Measurements from ENCODE around the gene NSUN7.

Gene NSUN7

GRCh38 chr4:40755616-40756015 is 5.9 kb downstream of the NSUN7 start:
- H3K9me3 ChIP-seq (ENCODE audit: control insufficient read depth, insufficient read depth, low read length) = 0 out of 2 replicates have a peak, but pooled peaks cover 3% of the 10 kb centered on the region
- H3K9ac ChIP-seq (ENCODE audit: low read depth, low read length) = no peak overlapping the region
- peaks cover 7% of the 10 kb centered on the region for H3K4me1 ChIP-seq (ENCODE audit: insufficient read depth, low read length)
- peaks cover 2% of the 10 kb centered on the region for H3K36me3 ChIP-seq (ENCODE audit: insufficient read depth, low read length)

GRCh38 chr4:40763228-40763716 is 13.5 kb downstream of the NSUN7 start:
- Histone ChIP-seq H3K4me1 (ENCODE audit: insufficient read depth, low read length) (no peaks in the 10 kb centered on the region), H3K9ac (ENCODE audit: low read depth, low read length) (no peak overlapping the region)

DNA sequence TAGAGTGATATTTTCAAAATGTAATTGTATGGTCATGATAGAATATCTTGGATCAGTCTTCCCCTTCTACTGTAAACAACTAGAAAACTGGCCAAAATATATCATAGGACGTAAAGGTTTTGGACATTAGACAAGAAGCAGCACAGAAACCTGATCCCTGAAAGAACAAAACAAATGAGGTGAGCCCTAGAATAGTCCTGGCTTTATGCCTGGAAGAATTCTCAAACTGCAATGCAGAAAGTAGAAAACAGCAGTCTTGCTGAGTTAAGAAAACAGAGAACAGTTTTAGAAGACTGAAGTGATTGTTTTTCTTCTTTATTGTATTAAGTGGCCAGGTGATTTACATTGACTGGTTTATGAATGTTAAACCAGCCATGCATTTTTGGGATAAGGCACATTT is 19.5 kb downstream of the NSUN7 start:
- H3K4me1 ChIP-seq (ENCODE audit: insufficient read depth, low read length) = no peaks in the 10 kb centered on the region
- H3K36me3 ChIP-seq (ENCODE audit: insufficient read depth, low read length) = no peaks in the 10 kb centered on the region; the same call in 1 of the 2 replicates
- no peak overlapping the region for H3K9ac ChIP-seq (ENCODE audit: low read depth, low read length)
- no peaks in the 10 kb centered on the region for H3K9me3 ChIP-seq (ENCODE audit: control insufficient read depth, insufficient read depth, low read length)

More at GRCh38 chr4:40763228-40763716, 13.5 kb downstream of the NSUN7 start:
- H3K9me3 ChIP-seq (ENCODE audit: control insufficient read depth, insufficient read depth, low read length) = no peaks in the 10 kb centered on the region
- no peaks in the 10 kb centered on the region; the same call in 1 of the 2 replicates for H3K36me3 ChIP-seq (ENCODE audit: insufficient read depth, low read length)

DNA sequence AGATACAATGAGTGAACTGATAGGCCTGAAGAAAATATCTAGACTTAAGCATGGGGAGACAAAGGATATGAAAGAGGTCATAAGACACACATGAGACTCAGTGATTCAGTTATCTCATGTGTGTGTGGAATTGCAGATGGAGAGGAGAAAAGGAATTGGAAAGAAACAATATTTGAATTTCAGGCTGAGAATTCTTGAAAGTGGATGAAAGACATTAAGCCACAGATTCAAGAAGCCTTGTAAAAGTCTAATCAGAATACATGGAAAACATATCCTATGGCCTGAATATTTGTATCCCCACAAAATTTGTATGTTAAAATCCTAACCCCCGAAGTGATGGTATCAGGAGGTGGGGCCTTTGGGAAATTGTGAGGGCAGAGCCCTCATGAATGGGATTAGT is 28.3 kb downstream of the NSUN7 start:
- no peak overlapping the region for H3K9ac ChIP-seq (ENCODE audit: low read depth, low read length)
- no peaks in the 10 kb centered on the region for H3K4me1 ChIP-seq (ENCODE audit: insufficient read depth, low read length)
- peaks cover 3% of the 10 kb centered on the region; the same call in 1 of the 2 replicates for H3K9me3 ChIP-seq (ENCODE audit: control insufficient read depth, insufficient read depth, low read length)
- H3K36me3 ChIP-seq (ENCODE audit: insufficient read depth, low read length) = no peaks in the 10 kb centered on the region; the same call in 1 of the 2 replicates

GRCh38 chr4:40782876-40783275 is 33.1 kb downstream of the NSUN7 start:
- Histone ChIP-seq H3K36me3 (ENCODE audit: insufficient read depth, low read length) (no peaks in the 10 kb centered on the region; the same call in 1 of the 2 replicates), H3K4me1 (ENCODE audit: insufficient read depth, low read length) (no peaks in the 10 kb centered on the region), H3K9me3 (ENCODE audit: control insufficient read depth, insufficient read depth, low read length) (no peaks in the 10 kb centered on the region), H3K9ac (ENCODE audit: low read depth, low read length) (no peak overlapping the region)

DNA sequence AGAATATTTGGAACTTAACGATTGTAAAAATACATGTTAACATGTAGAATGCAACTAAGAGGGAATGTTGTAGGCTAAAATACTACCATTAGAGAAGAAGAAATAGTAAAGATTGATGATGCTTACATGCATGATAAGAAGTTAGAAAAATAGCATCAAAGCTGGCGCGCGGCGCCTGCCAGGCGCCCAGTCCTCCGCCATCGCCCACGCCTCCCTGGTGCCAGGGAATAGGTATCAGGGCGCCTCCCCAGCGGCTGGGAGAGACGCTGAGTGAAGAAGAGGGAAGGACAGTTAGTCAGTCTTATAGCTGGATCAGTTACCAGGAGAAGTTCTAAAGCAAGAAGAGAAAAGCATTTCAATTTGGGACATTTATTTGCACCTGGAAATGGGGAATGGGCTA is 36.0 kb downstream of the NSUN7 start:
- no peaks in the 10 kb centered on the region; the same call in 1 of the 2 replicates for H3K36me3 ChIP-seq (ENCODE audit: insufficient read depth, low read length)
- H3K9me3 ChIP-seq (ENCODE audit: control insufficient read depth, insufficient read depth, low read length) = no peaks in the 10 kb centered on the region
- no peaks in the 10 kb centered on the region for H3K4me1 ChIP-seq (ENCODE audit: insufficient read depth, low read length)
- H3K9ac ChIP-seq (ENCODE audit: low read depth, low read length) = no peak overlapping the region

DNA sequence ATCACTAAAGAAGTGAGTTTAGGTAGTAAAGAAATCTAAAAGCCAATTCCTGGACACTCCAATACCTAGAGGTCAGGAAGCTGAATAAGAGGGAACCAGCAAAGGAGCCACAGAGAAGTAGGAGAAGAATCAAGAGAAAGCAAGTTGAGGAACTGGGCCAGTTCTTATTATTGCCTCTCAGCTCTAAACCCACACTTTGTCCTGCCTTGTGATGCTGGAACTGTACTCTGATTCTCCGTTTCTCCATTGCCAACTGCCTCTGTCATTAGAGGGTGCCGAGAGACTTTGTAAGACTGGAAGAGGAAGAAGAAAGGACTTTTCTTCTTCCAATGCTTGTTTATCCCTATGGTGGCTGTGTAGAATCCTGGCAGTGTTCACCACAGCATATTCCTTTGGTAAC is 38.6 kb downstream of the NSUN7 start:
- no peak overlapping the region for H3K9ac ChIP-seq (ENCODE audit: low read depth, low read length)
- no peaks in the 10 kb centered on the region for H3K36me3 ChIP-seq (ENCODE audit: insufficient read depth, low read length)
- no peaks in the 10 kb centered on the region for H3K9me3 ChIP-seq (ENCODE audit: control insufficient read depth, insufficient read depth, low read length)
- no peaks in the 10 kb centered on the region for H3K4me1 ChIP-seq (ENCODE audit: insufficient read depth, low read length)

DNA sequence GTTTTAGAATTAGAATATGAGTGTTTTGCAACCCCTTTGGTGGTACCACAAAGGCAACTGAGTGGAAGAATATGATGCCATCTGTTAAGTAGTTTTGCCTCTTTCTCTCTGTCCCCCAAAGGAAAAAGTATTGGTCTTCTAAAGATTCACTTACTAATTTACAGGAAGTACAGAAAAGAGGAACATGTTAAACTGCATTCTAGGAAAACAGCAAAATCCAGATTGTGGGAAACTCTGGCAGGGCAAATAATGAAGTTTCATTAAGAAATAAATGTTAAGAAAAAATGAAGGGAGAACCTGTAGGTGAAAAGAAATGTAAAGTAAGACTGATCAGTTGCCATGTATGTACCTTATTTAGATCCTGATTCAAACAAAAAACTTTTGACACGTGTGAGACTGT is 39.3 kb downstream of the NSUN7 start:
- no peaks in the 10 kb centered on the region for H3K36me3 ChIP-seq (ENCODE audit: insufficient read depth, low read length)
- H3K9me3 ChIP-seq (ENCODE audit: control insufficient read depth, insufficient read depth, low read length) = no peaks in the 10 kb centered on the region
- H3K9ac ChIP-seq (ENCODE audit: low read depth, low read length) = no peak overlapping the region
- H3K4me1 ChIP-seq (ENCODE audit: insufficient read depth, low read length) = no peaks in the 10 kb centered on the region

- no peak overlapping the region for H3K9ac ChIP-seq (ENCODE audit: low read depth, low read length)
- no peaks in the 10 kb centered on the region for H3K9me3 ChIP-seq (ENCODE audit: control insufficient read depth, insufficient read depth, low read length)
- no peaks in the 10 kb centered on the region for H3K4me1 ChIP-seq (ENCODE audit: insufficient read depth, low read length)
- H3K36me3 ChIP-seq (ENCODE audit: insufficient read depth, low read length) = no peaks in the 10 kb centered on the region
Observed at GRCh38 chr4:40789771-40790170, 40.0 kb downstream of the NSUN7 start.

DNA sequence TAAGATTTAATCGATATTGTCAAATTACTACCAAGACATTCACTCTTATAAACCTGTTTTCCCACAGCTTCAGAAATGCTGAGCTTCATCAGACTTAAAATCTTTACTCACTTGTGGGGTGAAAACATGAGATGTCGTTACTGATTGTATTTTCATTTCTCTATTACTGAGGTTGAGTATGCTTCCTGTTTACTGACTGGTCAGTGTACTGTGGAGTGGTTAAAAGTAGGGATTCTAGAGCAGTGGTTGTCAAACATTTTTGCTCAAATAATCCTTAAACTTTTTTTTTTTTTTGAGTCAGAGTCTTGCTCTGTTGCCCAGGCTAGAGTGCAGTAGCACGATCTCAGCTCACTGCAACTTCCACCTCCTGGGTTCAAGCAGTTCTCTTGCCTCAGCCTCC is 50.3 kb downstream of the NSUN7 start:
- Histone ChIP-seq H3K9ac (ENCODE audit: low read depth, low read length) (no peak overlapping the region), H3K4me1 (ENCODE audit: insufficient read depth, low read length) (no peaks in the 10 kb centered on the region), H3K9me3 (ENCODE audit: control insufficient read depth, insufficient read depth, low read length) (no peaks in the 10 kb centered on the region), H3K36me3 (ENCODE audit: insufficient read depth, low read length) (no peaks in the 10 kb centered on the region)

GRCh38 chr4:40804598-40804997 is 54.8 kb downstream of the NSUN7 start:
- Histone ChIP-seq H3K9ac (ENCODE audit: low read depth, low read length) (no peak overlapping the region), H3K4me1 (ENCODE audit: insufficient read depth, low read length) (no peaks in the 10 kb centered on the region), H3K36me3 (ENCODE audit: insufficient read depth, low read length) (no peaks in the 10 kb centered on the region), H3K9me3 (ENCODE audit: control insufficient read depth, insufficient read depth, low read length) (no peaks in the 10 kb centered on the region)

DNA sequence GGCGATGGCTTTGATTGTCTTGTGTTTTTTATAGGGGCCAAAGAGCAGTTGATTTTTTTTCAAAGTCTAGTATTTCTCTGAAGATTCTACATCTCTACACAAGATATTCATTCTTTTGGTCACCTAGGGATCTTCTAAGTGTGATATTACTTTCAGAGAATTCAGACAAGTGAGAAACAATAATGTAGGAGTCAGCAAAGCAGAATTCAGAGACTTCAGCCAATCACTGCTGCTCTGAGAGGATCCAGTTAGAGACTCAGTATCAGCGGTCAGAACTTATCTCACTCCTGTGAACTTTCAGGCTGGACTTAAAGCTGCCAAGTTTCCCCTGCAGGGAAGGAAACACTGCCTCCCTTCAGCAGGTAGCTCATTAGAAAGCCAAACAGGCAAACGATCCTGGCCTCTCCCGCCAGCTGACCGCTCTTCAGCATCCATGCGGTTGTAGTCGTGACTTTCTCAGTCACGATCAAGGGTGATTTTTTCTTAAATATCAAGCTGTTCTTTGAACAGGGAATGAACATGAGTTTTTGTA is 59.2 kb downstream of the NSUN7 start:
- H3K4me1 ChIP-seq (ENCODE audit: insufficient read depth, low read length) = no peaks in the 10 kb centered on the region
- no peaks in the 10 kb centered on the region for H3K36me3 ChIP-seq (ENCODE audit: insufficient read depth, low read length)
- H3K9me3 ChIP-seq (ENCODE audit: control insufficient read depth, insufficient read depth, low read length) = no peaks in the 10 kb centered on the region
- H3K9ac ChIP-seq (ENCODE audit: low read depth, low read length) = no peak overlapping the region; the same call in 1 of the 2 replicates

DNA sequence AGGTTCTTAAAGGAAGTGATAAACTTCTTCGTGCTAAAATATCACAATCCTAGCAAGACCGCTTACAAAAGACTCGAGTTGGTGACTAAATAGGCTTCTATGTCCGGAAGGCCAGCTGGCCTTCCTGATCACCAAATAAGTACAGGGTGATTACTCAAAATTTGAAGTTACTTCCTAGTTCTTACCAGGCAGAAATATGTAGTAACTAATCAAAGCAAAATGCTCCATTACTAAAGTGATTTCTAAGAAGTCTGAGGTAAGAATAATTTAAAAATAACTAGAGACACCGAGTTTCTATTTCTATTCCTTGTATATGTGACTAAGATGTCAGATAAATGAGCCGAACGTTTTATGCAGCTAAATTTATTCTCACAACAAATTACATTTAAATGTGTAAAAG is 62.2 kb downstream of the NSUN7 start:
- no peaks in the 10 kb centered on the region for H3K9me3 ChIP-seq (ENCODE audit: control insufficient read depth, insufficient read depth, low read length)
- H3K4me1 ChIP-seq (ENCODE audit: insufficient read depth, low read length) = no peaks in the 10 kb centered on the region
- H3K36me3 ChIP-seq (ENCODE audit: insufficient read depth, low read length) = peaks cover 17% of the 10 kb centered on the region
- H3K9ac ChIP-seq (ENCODE audit: low read depth, low read length) = no peak overlapping the region

DNA sequence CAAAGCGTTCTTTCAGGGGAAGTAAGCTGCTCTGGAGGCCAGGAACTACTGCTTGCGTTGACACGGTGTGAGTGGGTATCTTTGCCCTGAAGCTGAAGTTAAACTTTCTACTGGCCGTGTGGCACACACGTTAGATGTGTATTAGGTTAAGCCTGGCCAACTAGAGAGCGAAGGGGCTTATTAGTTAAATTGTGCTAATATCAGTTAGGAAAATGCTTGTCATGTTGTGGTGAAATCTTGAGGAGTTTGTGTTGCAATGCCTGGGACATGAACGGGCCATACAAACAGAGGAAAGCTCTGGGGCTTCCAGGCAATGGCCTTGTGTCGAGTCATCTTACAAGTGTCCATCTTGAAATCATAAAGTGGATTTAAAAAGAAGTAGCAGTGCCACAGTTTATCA is 62.6 kb downstream of the NSUN7 start:
- no peaks in the 10 kb centered on the region for H3K9me3 ChIP-seq (ENCODE audit: control insufficient read depth, insufficient read depth, low read length)
- no peak overlapping the region for H3K9ac ChIP-seq (ENCODE audit: low read depth, low read length)
- peaks cover 17% of the 10 kb centered on the region for H3K36me3 ChIP-seq (ENCODE audit: insufficient read depth, low read length)
- H3K4me1 ChIP-seq (ENCODE audit: insufficient read depth, low read length) = no peaks in the 10 kb centered on the region

DNA sequence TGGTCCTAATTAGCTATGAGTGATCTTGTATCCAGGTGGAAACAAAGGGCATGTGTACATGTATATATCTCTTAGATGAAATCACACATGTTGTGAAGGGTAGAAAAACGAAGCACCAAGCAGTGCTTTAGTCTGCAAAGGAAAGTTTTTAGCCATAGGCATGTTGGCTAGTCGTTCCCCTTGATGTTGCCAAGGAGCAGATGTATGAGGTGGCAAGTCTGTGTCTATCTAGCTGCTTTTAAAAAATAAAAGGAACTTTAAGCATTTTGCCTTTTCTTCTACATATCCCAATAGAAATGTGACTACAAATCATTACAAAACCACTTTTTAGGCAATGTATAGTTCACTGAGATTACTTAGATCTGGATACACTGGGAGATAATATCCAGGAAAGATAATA is 63.1 kb downstream of the NSUN7 start:
- peaks cover 17% of the 10 kb centered on the region for H3K36me3 ChIP-seq (ENCODE audit: insufficient read depth, low read length)
- no peaks in the 10 kb centered on the region for H3K4me1 ChIP-seq (ENCODE audit: insufficient read depth, low read length)
- no peak overlapping the region for H3K9ac ChIP-seq (ENCODE audit: low read depth, low read length)
- H3K9me3 ChIP-seq (ENCODE audit: control insufficient read depth, insufficient read depth, low read length) = no peaks in the 10 kb centered on the region
